CD4-positive, alpha-beta memory T cell (primary cell): ENCODE results near the gene NRCAM. TPM values are rescaled to one million over a fixed set of nuclear protein-coding genes. Genes with fewer than 3 reads are reported as not detected.
A peak's percentile ranks its signal among the peaks of the same experiment; 100 is the strongest.

Source experiments
- CTCF ChIA-PET: fragments of 350-600 bp; sonication (Branson Sonifier 250); formaldehyde crosslinking; loops from one replicate; lab custom pipeline; 2021; ENCODE audit warnings: inconsistent platforms; ENCODE audit not compliant: partially characterized antibody; lab: Charles Lee
- POLR2A ChIA-PET: fragments of 350-600 bp; sonication (Branson Sonifier 250); formaldehyde crosslinking; loops from one replicate; lab custom pipeline; 2021; ENCODE audit not compliant: partially characterized antibody; lab: Charles Lee
- DNase-seq, 5 donors: peaks; one replicate each; pipeline versions ENCODE4 v3.0.0 to v3.0.0-alpha.2; 2020 to 2022; ENCODE audit warnings: mixed read lengths in 1 of 5
- H3K27ac ChIP-seq: one replicate; pipeline ENCODE4 v1.7.0; 2013; ENCODE audit warnings: low read depth, low read length
- H3K27me3 ChIP-seq: 2 replicates; pipeline ENCODE4 v1.7.0; 2013; ENCODE audit warnings: mild to moderate bottlenecking, low read length, moderate library complexity; ENCODE audit not compliant: insufficient read depth
- H3K36me3 ChIP-seq: 2 replicates; pipeline ENCODE4 v1.7.0; 2013; ENCODE audit warnings: mild to moderate bottlenecking, low read length, moderate library complexity; ENCODE audit not compliant: insufficient read depth
- H3K4me1 ChIP-seq: 2 replicates; pipeline ENCODE4 v1.7.0; 2013; ENCODE audit warnings: mild to moderate bottlenecking, low read length, moderate library complexity; ENCODE audit not compliant: insufficient read depth
- H3K4me3 ChIP-seq, 2 donors: one replicate each; pipeline ENCODE4 v1.7.0; 2013; ENCODE audit warnings: low read length in 2 of 2, mild to moderate bottlenecking in 1 of 2
- H3K9me3 ChIP-seq, 2 donors: one replicate each; pipeline ENCODE4 v1.7.0; 2013; ENCODE audit warnings: low read length in 2 of 2, control low read depth in 1 of 2; ENCODE audit not compliant: control insufficient read depth in 1 of 2
- H3K27ac Mint-ChIP-seq, 7 donors: one replicate each; pipeline ENCODE4 v1.8.0; 2020 to 2021; ENCODE audit warnings: mixed read lengths in 7 of 7, mild to moderate bottlenecking in 6 of 7, inconsistent platforms in 3 of 7, moderate library complexity in 3 of 7
- H3K27me3 Mint-ChIP-seq, 2 donors: one replicate each; pipeline ENCODE4 v1.8.0; 2020 to 2021; ENCODE audit warnings: mixed read lengths in 2 of 2
- H3K36me3 Mint-ChIP-seq, 2 donors: one replicate each; pipeline ENCODE4 v1.8.0; 2020 to 2021; ENCODE audit warnings: mixed read lengths in 2 of 2, inconsistent platforms in 1 of 2, mild to moderate bottlenecking in 1 of 2
- H3K4me1 Mint-ChIP-seq, 4 donors: one replicate each; pipeline ENCODE4 v1.8.0; 2020 to 2021; ENCODE audit warnings: mixed read lengths in 4 of 4, mild to moderate bottlenecking in 1 of 4
- H3K4me3 Mint-ChIP-seq, 8 donors: one replicate each; pipeline ENCODE4 v1.8.0; 2020 to 2021; ENCODE audit warnings: mixed read lengths in 8 of 8, mild to moderate bottlenecking in 7 of 8, moderate library complexity in 6 of 8, inconsistent platforms in 3 of 8
- H3K9me3 Mint-ChIP-seq, 8 donors: one replicate each; pipeline ENCODE4 v1.8.0; 2020 to 2021; ENCODE audit warnings: mixed read lengths in 8 of 8, mild to moderate bottlenecking in 5 of 8, inconsistent platforms in 3 of 8, moderate library complexity in 1 of 8
- intact Hi-C: fragments of 100-400 bp; cut with micrococcal nuclease; formaldehyde crosslinking; loops from one replicate; pipeline ENCODE4 v1.15.1; 2023
- polyA plus RNA-seq, 2 donors: library from polyadenylated mRNA; unstranded; fragments of 300-500 nt; fragmentation: Illumina TruSeq; gene quantifications; one replicate each; pipeline ENCODE4 v1.2.3, GENCODE V29; 2021
- total RNA-seq, 2 experiments: library from RNA; stranded (reverse); gene quantifications; one replicate each; pipeline ENCODE4 v1.2.3, GENCODE V29; 2021

Gene NRCAM
- total and polyA plus RNA-seq, 4 experiments from 2014 or later, result 0.22 to 0.41 (median 0.32) TPM; not detected in 1

DNA sequence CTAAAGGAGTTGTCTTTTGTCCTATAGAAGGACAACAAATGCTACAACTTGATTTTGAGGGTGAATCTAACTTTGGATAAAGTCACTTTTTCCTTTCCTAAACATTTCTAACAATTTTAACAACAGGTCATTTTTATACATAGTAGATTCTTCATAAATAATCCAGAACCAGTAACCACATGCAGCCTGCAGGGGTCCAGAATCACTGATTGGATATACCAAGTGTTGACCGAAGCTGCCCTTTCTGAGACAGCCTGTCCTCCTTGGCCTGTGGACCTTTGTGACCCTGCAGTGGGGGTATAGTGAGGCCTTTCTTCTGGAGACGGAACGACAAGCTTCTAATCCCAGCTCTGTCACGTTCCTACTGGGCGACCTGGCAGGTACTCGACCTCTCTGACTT, 291.3 kb downstream of the NRCAM start:
- CTCF ChIA-PET, result interaction anchor here (0.6 to 0.8 kb wide), 2 partner anchors 14 to 337 kb away, joined by 3 read pairs; no protein-coding TSS in a partner anchor
- no peaks in the 10 kb centered on the region for H3K4me1 Mint-ChIP-seq
- no peaks in the 10 kb centered on the region for H3K36me3 Mint-ChIP-seq

DNA sequence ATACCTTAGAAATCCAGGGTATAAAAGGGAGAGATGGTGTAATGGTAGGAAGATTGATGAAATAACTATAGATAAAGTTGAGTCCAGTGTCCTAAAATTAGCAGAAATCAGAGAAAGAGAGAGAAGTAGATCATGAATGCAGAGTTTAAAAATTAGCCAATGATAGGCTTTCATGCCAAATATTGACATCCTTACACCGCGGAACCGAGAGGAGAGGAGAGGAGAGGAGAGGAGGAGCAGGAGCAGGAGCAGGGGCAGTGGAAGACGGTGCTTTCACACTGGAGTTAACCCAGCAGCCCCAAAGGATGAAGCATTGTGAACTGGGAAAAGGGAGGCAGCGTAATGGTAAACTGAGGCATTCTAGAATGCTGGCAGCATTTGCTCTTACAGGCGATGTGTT, 291.9 kb downstream of the NRCAM start:
- no peak overlapping the region for H3K4me3 Mint-ChIP-seq

More for the DNA sequence above, 291.3 kb downstream of the NRCAM start:
- H3K27me3 ChIP-seq, result no peaks in the 10 kb centered on the region
- no peak for DNase-seq
- intact Hi-C loops, result no loop called here
- Mint-ChIP-seq H3K9me3 (peaks cover 0 to 3% (median 0%) of the 10 kb centered on the region in 8 donors), H3K4me3 (no peak overlapping the region), H3K27me3 (peaks cover 3 to 5% of the 10 kb centered on the region in 2 donors), H3K27ac (no peak overlapping the region)
- POLR2A ChIA-PET, result no interaction called here
- no peak overlapping the region for H3K27ac ChIP-seq
- H3K36me3 ChIP-seq, result no peaks in the 10 kb centered on the region
- no peaks in the 10 kb centered on the region for H3K4me1 ChIP-seq
- no peaks in the 10 kb centered on the region for H3K9me3 ChIP-seq
- no peak overlapping the region for H3K4me3 ChIP-seq

DNA sequence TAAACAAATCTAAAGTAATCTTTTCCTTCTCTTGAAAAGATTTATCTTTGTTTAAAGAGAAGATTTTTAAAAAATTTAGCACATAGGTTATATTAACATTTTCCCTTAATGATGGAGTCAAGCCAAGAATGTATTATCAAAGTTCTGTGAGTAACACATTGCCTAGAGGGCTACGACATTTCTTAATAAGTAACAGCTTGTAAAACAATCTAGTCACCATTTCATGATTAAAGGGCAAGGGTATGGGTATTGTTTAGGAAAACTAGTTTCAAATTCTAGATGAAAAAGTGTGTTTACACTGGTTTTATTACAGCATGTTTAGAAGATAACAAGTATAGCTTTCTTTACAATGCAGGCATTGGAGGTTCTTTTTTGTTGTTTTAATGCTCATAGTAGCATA, 297.5 kb downstream of the NRCAM start:
- H3K27ac ChIP-seq, result no peak overlapping the region
- Mint-ChIP-seq H3K27ac (no peak overlapping the region), H3K9me3 (peaks cover 0 to 3% (median 0%) of the 10 kb centered on the region in 8 donors), H3K4me1 (no peaks in the 10 kb centered on the region), H3K36me3 (no peaks in the 10 kb centered on the region), H3K27me3 (peaks cover 9 to 11% of the 10 kb centered on the region in 2 donors), H3K4me3 (no peak overlapping the region)
- intact Hi-C loops, result no loop called here
- no peak overlapping the region for H3K4me3 ChIP-seq
- no peaks in the 10 kb centered on the region for H3K36me3 ChIP-seq
- CTCF ChIA-PET, result no interaction called here
- H3K4me1 ChIP-seq, result no peaks in the 10 kb centered on the region
- H3K27me3 ChIP-seq, result no peaks in the 10 kb centered on the region
- POLR2A ChIA-PET, result no interaction called here
- no peaks in the 10 kb centered on the region for H3K9me3 ChIP-seq
- DNase-seq, result no peak

More for the DNA sequence above, 291.9 kb downstream of the NRCAM start:
- H3K4me3 ChIP-seq, result no peak overlapping the region
- Mint-ChIP-seq H3K9me3 (peaks cover 0 to 3% (median 0%) of the 10 kb centered on the region in 8 donors), H3K27ac (no peak overlapping the region), H3K36me3 (no peaks in the 10 kb centered on the region), H3K27me3 (peaks cover 3 to 8% of the 10 kb centered on the region in 2 donors), H3K4me1 (no peaks in the 10 kb centered on the region)
- no peaks in the 10 kb centered on the region for H3K36me3 ChIP-seq
- POLR2A ChIA-PET, result no interaction called here
- H3K4me1 ChIP-seq, result no peaks in the 10 kb centered on the region
- intact Hi-C loops, result no loop called here
- DNase-seq, result no peak
- no peaks in the 10 kb centered on the region for H3K27me3 ChIP-seq
- CTCF ChIA-PET, result no interaction called here
- H3K9me3 ChIP-seq, result no peaks in the 10 kb centered on the region
- no peak overlapping the region for H3K27ac ChIP-seq

DNA sequence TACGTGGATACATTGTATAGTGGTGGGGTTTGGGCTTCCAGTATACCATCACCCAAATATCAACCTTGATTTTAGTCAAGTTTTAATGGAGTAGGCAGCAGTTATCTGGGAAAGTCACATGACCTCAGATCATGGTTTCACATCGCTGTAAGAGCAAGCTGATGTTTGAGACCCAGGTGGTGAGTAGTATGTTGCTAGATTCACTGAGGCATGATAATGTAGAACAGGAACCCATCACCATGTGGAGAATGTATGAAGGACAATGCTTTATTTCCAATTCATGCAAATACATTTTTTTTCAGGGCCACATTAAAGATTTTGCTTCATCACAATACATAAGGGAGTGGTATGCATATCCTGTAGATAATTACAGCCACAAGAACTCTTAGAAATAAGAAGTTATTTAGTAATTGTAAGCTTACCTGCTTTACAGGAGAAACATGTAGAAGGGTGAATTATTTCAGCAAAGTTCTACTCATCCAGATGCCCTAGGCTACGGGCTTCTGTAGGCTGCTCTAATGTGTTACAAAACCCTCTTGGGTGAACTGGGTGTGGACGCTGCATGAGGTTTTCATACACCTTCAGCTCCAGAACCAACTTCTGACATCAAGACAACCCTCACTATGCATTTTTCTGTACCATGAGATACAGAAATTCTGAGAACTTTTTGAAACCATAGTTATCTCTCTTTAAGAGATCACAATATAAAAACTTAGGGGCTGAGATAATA, 298.5 kb downstream of the NRCAM start:
- H3K4me3 Mint-ChIP-seq, result peak overlapping the region in 1 of 8 donors; percentile 2
- Histone ChIP-seq H3K4me3 (no peak overlapping the region), H3K36me3 (no peaks in the 10 kb centered on the region), H3K27ac (no peak overlapping the region), H3K27me3 (no peaks in the 10 kb centered on the region), H3K4me1 (no peaks in the 10 kb centered on the region), H3K9me3 (no peaks in the 10 kb centered on the region)
- H3K27ac Mint-ChIP-seq, result no peak overlapping the region
- intact Hi-C loops, result no loop called here
- ChIA-PET POLR2A (no interaction called here), CTCF (interaction anchor here (1.5 kb wide), 1 partner anchor 10 kb away, joined by 3 read pairs; no protein-coding TSS in a partner anchor)
- no peaks in the 10 kb centered on the region for H3K4me1 Mint-ChIP-seq
- no peak for DNase-seq
- H3K27me3 Mint-ChIP-seq, result peaks cover 9% of the 10 kb centered on the region in 2 donors
- H3K36me3 Mint-ChIP-seq, result no peaks in the 10 kb centered on the region
- peaks cover 0 to under 1% (median 0%) of the 10 kb centered on the region in 8 donors for H3K9me3 Mint-ChIP-seq

DNA sequence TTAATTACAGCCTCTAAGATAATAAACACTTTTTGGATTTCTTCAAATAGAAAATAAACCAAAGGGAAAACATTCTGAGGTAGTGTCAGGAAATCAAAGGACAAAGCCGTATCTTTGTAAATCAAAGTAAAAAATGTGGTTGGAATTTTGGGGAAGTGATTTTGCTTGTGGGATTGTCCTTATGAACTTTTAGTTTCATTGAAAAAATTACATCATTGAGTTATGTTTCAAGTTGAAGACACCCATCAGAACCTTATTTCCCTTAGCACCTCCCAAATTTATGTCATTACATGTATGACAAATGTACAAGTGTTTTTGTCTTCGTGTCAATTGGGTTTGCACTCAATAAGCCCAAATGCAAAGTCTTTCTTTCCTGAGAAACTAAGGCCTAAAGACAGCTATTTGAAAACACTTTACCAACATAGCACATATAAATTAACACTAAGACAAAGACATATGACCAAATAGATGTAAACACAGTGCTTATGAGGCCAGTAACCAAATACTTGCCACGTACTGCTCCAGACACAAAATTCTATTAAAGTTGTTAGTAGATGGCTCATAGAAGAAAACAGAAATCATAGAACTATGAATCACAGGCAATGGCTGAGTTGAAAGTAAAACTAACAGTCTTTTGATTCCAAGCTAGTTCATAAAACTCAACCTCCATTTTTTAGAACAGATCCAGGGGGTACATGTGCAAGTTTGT, 299.2 kb downstream of the NRCAM start:
- ChIA-PET CTCF (interaction anchor here (1.5 kb wide), 1 partner anchor 9 kb away, joined by 3 read pairs; no protein-coding TSS in a partner anchor), POLR2A (no interaction called here)
- no peaks in the 10 kb centered on the region for H3K4me1 ChIP-seq
- Mint-ChIP-seq H3K27ac (no peak overlapping the region), H3K4me3 (peak overlapping the region in 1 of 8 donors; percentile 2), H3K36me3 (no peaks in the 10 kb centered on the region), H3K27me3 (peaks cover 9% of the 10 kb centered on the region in 2 donors), H3K9me3 (no peaks in the 10 kb centered on the region), H3K4me1 (no peaks in the 10 kb centered on the region)
- DNase-seq, result no peak
- intact Hi-C loops, result no loop called here
- no peaks in the 10 kb centered on the region for H3K27me3 ChIP-seq
- no peak overlapping the region for H3K27ac ChIP-seq
- no peaks in the 10 kb centered on the region for H3K36me3 ChIP-seq
- H3K9me3 ChIP-seq, result no peaks in the 10 kb centered on the region
- no peak overlapping the region for H3K4me3 ChIP-seq

DNA sequence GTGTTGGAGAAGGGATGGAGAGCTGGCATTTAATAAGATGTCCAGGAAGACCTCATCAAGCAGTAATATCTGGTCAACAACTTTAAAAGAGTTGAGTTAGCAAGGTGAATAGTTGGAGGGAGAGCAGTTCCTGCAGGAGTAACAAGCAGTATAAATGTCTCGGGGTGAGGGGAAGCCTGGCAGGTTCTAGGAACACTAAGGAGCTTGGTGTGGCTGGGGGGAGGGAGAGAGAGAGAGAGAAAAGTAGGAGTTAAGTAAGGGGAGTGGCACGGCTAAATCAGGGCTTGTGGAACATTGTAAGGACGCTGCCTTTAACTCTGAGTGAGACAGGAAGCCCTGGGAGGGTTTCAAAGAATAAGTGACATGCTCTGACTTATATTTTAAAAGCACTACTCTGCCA, 304.0 kb downstream of the NRCAM start:
- no peak overlapping the region for H3K4me3 ChIP-seq
- H3K27ac Mint-ChIP-seq, result no peak overlapping the region
- POLR2A ChIA-PET, result no interaction called here
- H3K9me3 Mint-ChIP-seq, result no peaks in the 10 kb centered on the region
- peaks cover 2 to 9% of the 10 kb centered on the region in 2 donors for H3K27me3 Mint-ChIP-seq
- no peaks in the 10 kb centered on the region for H3K9me3 ChIP-seq
- H3K36me3 Mint-ChIP-seq, result no peaks in the 10 kb centered on the region
- H3K4me3 Mint-ChIP-seq, result no peak overlapping the region
- no peaks in the 10 kb centered on the region for H3K4me1 ChIP-seq
- no peak for DNase-seq
- H3K27ac ChIP-seq, result no peak overlapping the region
- no peaks in the 10 kb centered on the region for H3K4me1 Mint-ChIP-seq
- no peaks in the 10 kb centered on the region for H3K27me3 ChIP-seq
- CTCF ChIA-PET, result no interaction called here
- intact Hi-C loops, result no loop called here
- no peaks in the 10 kb centered on the region for H3K36me3 ChIP-seq

DNA sequence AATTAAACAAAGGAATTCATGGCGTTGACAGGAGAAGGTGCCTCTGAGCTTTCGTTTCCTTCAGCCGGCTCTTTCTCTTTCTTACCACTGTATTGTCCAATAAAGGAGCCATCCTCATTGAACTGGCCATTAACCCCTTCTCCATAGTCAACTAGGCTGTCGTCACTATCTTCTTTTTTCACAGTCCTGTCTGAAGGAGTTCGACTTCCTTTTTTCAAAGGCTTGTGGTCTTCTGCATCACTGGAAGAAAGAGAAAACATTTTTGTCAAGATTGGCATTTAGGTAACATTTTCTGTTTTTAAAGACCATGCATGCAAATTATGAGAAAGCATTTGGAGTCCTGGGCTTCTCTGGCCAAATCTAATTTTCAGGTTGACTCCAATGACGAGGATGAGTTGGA, 306.3 kb downstream of the NRCAM start:
- POLR2A ChIA-PET, result no interaction called here
- no peaks in the 10 kb centered on the region for H3K36me3 ChIP-seq
- no peaks in the 10 kb centered on the region for H3K4me1 ChIP-seq
- DNase-seq, result no peak
- no peak overlapping the region for H3K27ac ChIP-seq
- Mint-ChIP-seq H3K9me3 (no peaks in the 10 kb centered on the region), H3K36me3 (no peaks in the 10 kb centered on the region), H3K27me3 (peaks cover 2 to 13% of the 10 kb centered on the region in 2 donors), H3K27ac (no peak overlapping the region), H3K4me1 (no peaks in the 10 kb centered on the region), H3K4me3 (no peak overlapping the region)
- no peaks in the 10 kb centered on the region for H3K27me3 ChIP-seq
- no peak overlapping the region for H3K4me3 ChIP-seq
- intact Hi-C loops, result loop anchor here (5.0 to 10.0 kb wide), 2 partner anchors 225 to 998 kb away; no protein-coding TSS in a partner anchor
- CTCF ChIA-PET, result interaction anchor here (1.2 kb wide), 1 partner anchor 11 kb away, joined by 3 read pairs; no protein-coding TSS in a partner anchor
- no peaks in the 10 kb centered on the region for H3K9me3 ChIP-seq
